Neural cell (in vitro differentiated cells): ENCODE measurements around the gene ABHD4. TPM values are rescaled to one million over a fixed set of nuclear protein-coding genes. Genes with fewer than 3 reads are reported as not detected.

Experiments used
- H2AFZ ChIP-seq: fragments of 200-600, 300-800 bp; sonication (generic), shearing (Covaris generic); 2 replicates; pipeline ENCODE4 v1.6.0; 2014; ENCODE audit warnings: low read depth, mild to moderate bottlenecking, antibody characterized with exemption, low read length, moderate library complexity
- H3F3A ChIP-seq: fragments of 200-600 bp; shearing (Covaris generic); 2 replicates; pipeline ENCODE4 v1.6.1; 2016; ENCODE audit warnings: mild to moderate bottlenecking, moderate library complexity, mixed read lengths, antibody characterized with exemption, low read length; ENCODE audit not compliant: insufficient read depth, poor library complexity, severe bottlenecking
- H3K27ac ChIP-seq: fragments of 200-600, 300-800 bp; sonication (generic), shearing (Covaris generic); 2 replicates; pipeline ENCODE4 v1.5.1; 2014; ENCODE audit warnings: mild to moderate bottlenecking, low read length, moderate library complexity
- H3K27me3 ChIP-seq: fragments of 300-800, 200-600 bp; sonication (generic), shearing (Covaris generic); 2 replicates; pipeline ENCODE4 v1.6.0; 2014; ENCODE audit warnings: mild to moderate bottlenecking, low read depth, low read length, moderate library complexity; ENCODE audit not compliant: insufficient read depth
- H3K36me3 ChIP-seq: fragments of 300-800, 200-600 bp; sonication (generic), shearing (Covaris generic); 2 replicates; pipeline ENCODE4 v1.5.1; 2014; ENCODE audit warnings: mild to moderate bottlenecking, antibody characterized with exemption, low read length, moderate library complexity; ENCODE audit not compliant: insufficient read depth
- H3K4me2 ChIP-seq: fragments of 300-800, 200-600 bp; sonication (generic), shearing (Covaris generic); 2 replicates; pipeline ENCODE4 v1.6.0; 2014; ENCODE audit warnings: mild to moderate bottlenecking, low read length
- H3K4me3 ChIP-seq: fragments of 300-800, 200-600 bp; sonication (generic), shearing (Covaris generic); 2 replicates; pipeline ENCODE4 v1.5.1; 2014; ENCODE audit warnings: mild to moderate bottlenecking, low read length, moderate library complexity
- H3K79me2 ChIP-seq: fragments of 200-600 bp; shearing (Covaris generic); replicated peaks from 2 replicates; pipeline ENCODE4 v1.6.0; 2014; ENCODE audit warnings: mild to moderate bottlenecking, low read length, moderate library complexity; ENCODE audit not compliant: insufficient read depth
- H3K9ac ChIP-seq: fragments of 300-800, 200-600 bp; sonication (generic), shearing (Covaris generic); 2 replicates; pipeline ENCODE4 v1.6.1; 2016; ENCODE audit warnings: mild to moderate bottlenecking, low read length, mixed read lengths
- H3K9me2 ChIP-seq: fragments of 200-600 bp; shearing (Covaris generic); 2 replicates; pipeline ENCODE4 v1.6.1; 2016; ENCODE audit warnings: mild to moderate bottlenecking, low read length, mixed read lengths; ENCODE audit not compliant: insufficient read depth
- H3K9me3 ChIP-seq: fragments of 200-600, 300-800 bp; sonication (generic), shearing (Covaris generic); 2 replicates; pipeline ENCODE4 v1.6.1; 2016; ENCODE audit warnings: mild to moderate bottlenecking, mixed run types, low read length, moderate library complexity, mixed read lengths
- H4K20me1 ChIP-seq: fragments of 200-600 bp; shearing (Covaris generic); 2 replicates; pipeline ENCODE4 v1.6.1; 2016; ENCODE audit warnings: mild to moderate bottlenecking, mixed run types; ENCODE audit not compliant: insufficient read depth
- EP300 ChIP-seq: fragments of 450-650 bp; conservative IDR thresholded peaks from 2 replicates; pipeline ENCODE4 v1.6.1; 2014; ENCODE audit warnings: antibody characterized with exemption, mild to moderate bottlenecking, moderate library complexity; ENCODE audit not compliant: poor library complexity, severe bottlenecking
- EZH2 ChIP-seq: fragments of 200-600, 300-800 bp; shearing (Covaris generic), sonication (generic); IDR thresholded peaks from 2 replicates; pipeline ENCODE4 v1.6.1; 2014; ENCODE audit warnings: antibody characterized with exemption, low read length, borderline replicate concordance, mild to moderate bottlenecking; ENCODE audit not compliant: insufficient read depth, poor library complexity, severe bottlenecking
- MXI1 ChIP-seq: fragments of 450-650 bp; conservative IDR thresholded peaks from 2 replicates; pipeline ENCODE4 v1.6.1; 2014; ENCODE audit warnings: antibody characterized with exemption, mild to moderate bottlenecking; ENCODE audit not compliant: poor library complexity, severe bottlenecking
- POLR2AphosphoS5 ChIP-seq: IDR thresholded peaks from 2 replicates; pipeline ENCODE4 v1.6.1; 2012
- RAD21 ChIP-seq: fragments of 450-650 bp; conservative IDR thresholded peaks from 2 replicates; pipeline ENCODE4 v1.6.1; 2014; ENCODE audit warnings: antibody characterized with exemption, mild to moderate bottlenecking, moderate library complexity
- SMC3 ChIP-seq: fragments of 450-650 bp; conservative IDR thresholded peaks from 2 replicates; pipeline ENCODE4 v1.6.1; 2014; ENCODE audit warnings: antibody characterized with exemption, mild to moderate bottlenecking, moderate library complexity; ENCODE audit not compliant: poor library complexity
- TAF1 ChIP-seq: IDR thresholded peaks from 2 replicates; pipeline ENCODE4 v1.6.1; 2012; ENCODE audit warnings: low read depth
- polyA plus RNA-seq: library from polyadenylated mRNA; depleted of rRNA; stranded (reverse); fragments of >200 nt; gene quantifications from 2 replicates; pipeline ENCODE4 v1.2.3, GENCODE V29; 2014
- TF ChIP-seq, protein P1 (sequence below): IDR thresholded peaks from 2 replicates; pipeline ENCODE4 v1.6.1; 2012; ENCODE audit warnings: borderline replicate concordance
- TF ChIP-seq, protein P2 (sequence below): fragments of 450-650 bp; IDR thresholded peaks from 2 replicates; pipeline ENCODE4 v1.5.1; 2014; ENCODE audit warnings: antibody characterized with exemption, mild to moderate bottlenecking, moderate library complexity; ENCODE audit not compliant: poor library complexity, severe bottlenecking

ABHD4 gene
- polyA plus RNA-seq, 1 donor from 2014 or later, result 2.6 TPM

DNA sequence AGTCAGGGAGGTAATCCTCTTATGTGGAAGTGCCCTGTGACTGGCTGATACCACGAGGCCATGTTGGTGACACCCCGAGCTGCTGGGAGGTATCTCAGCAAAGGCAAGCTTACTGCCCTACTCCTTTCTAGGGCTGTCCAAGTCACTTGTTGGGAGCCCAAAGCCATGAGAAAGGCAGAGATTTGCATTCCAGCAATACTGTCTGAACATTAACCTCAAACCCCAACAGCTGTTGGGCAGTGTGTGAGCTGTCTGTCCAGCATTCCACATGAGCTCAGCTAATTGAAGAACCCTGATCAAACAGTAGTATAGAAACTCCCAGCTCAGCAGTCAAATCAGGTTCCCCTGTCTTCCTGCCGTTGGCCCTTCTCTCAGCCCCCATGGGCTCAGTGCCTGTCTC, 9.2 kb downstream of the ABHD4 start:
- H3K27me3 ChIP-seq, result no peaks in the 10 kb centered on the region
- no peaks in the 10 kb centered on the region for H3K79me2 ChIP-seq
- no peaks in the 10 kb centered on the region for H3K9me2 ChIP-seq
- no peak overlapping the region for H3K9ac ChIP-seq
- H3K36me3 ChIP-seq, result peaks cover 2% of the 10 kb centered on the region
- H2AFZ ChIP-seq, result no peak overlapping the region
- H3K4me2 ChIP-seq, result no peak overlapping the region
- no peak overlapping the region for H3K27ac ChIP-seq
- TF ChIP-seq POLR2AphosphoS5, result no peak
- TF ChIP-seq TAF1, result no peak
- no peak for TF ChIP-seq RAD21
- no peak for TF ChIP-seq EZH2
- TF ChIP-seq, protein P1, sequence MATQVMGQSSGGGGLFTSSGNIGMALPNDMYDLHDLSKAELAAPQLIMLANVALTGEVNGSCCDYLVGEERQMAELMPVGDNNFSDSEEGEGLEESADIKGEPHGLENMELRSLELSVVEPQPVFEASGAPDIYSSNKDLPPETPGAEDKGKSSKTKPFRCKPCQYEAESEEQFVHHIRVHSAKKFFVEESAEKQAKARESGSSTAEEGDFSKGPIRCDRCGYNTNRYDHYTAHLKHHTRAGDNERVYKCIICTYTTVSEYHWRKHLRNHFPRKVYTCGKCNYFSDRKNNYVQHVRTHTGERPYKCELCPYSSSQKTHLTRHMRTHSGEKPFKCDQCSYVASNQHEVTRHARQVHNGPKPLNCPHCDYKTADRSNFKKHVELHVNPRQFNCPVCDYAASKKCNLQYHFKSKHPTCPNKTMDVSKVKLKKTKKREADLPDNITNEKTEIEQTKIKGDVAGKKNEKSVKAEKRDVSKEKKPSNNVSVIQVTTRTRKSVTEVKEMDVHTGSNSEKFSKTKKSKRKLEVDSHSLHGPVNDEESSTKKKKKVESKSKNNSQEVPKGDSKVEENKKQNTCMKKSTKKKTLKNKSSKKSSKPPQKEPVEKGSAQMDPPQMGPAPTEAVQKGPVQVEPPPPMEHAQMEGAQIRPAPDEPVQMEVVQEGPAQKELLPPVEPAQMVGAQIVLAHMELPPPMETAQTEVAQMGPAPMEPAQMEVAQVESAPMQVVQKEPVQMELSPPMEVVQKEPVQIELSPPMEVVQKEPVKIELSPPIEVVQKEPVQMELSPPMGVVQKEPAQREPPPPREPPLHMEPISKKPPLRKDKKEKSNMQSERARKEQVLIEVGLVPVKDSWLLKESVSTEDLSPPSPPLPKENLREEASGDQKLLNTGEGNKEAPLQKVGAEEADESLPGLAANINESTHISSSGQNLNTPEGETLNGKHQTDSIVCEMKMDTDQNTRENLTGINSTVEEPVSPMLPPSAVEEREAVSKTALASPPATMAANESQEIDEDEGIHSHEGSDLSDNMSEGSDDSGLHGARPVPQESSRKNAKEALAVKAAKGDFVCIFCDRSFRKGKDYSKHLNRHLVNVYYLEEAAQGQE, result no peak
- TF ChIP-seq SMC3, result no peak
- no peak for TF ChIP-seq MXI1
- TF ChIP-seq EP300, result no peak
- TF ChIP-seq, protein P2, sequence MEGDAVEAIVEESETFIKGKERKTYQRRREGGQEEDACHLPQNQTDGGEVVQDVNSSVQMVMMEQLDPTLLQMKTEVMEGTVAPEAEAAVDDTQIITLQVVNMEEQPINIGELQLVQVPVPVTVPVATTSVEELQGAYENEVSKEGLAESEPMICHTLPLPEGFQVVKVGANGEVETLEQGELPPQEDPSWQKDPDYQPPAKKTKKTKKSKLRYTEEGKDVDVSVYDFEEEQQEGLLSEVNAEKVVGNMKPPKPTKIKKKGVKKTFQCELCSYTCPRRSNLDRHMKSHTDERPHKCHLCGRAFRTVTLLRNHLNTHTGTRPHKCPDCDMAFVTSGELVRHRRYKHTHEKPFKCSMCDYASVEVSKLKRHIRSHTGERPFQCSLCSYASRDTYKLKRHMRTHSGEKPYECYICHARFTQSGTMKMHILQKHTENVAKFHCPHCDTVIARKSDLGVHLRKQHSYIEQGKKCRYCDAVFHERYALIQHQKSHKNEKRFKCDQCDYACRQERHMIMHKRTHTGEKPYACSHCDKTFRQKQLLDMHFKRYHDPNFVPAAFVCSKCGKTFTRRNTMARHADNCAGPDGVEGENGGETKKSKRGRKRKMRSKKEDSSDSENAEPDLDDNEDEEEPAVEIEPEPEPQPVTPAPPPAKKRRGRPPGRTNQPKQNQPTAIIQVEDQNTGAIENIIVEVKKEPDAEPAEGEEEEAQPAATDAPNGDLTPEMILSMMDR, result no peak
- no peaks in the 10 kb centered on the region for H4K20me1 ChIP-seq
- no peak overlapping the region for H3K4me3 ChIP-seq
- H3F3A ChIP-seq, result no peaks in the 10 kb centered on the region
- H3K9me3 ChIP-seq, result no peaks in the 10 kb centered on the region

DNA sequence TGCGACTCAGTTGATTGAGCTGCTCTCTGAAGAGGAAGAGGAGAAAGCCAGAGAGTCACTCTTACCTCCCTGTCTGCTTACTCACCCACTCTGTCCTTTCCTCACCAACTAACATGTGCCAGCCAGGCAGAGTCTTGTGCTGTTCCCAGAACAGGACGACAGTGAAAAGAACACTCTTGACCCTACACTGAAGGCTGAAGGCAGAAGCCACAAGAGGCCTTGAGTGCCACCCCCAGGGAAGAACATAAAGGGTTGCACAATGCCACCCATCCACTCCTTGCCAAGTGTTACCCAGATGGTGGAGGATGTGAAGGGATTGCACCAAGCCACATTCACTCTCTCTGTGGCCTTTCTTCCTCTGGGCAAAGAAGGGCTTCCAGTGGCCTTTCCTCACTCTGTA, 12.8 kb downstream of the ABHD4 start:
- Histone ChIP-seq H4K20me1 (no peaks in the 10 kb centered on the region), H3K4me3 (no peak overlapping the region), H3K27ac (no peak overlapping the region), H3K27me3 (no peaks in the 10 kb centered on the region), H3F3A (no peaks in the 10 kb centered on the region), H3K9me2 (no peaks in the 10 kb centered on the region), H3K79me2 (no peaks in the 10 kb centered on the region), H3K36me3 (no peaks in the 10 kb centered on the region), H2AFZ (no peak overlapping the region), H3K9ac (no peak overlapping the region), H3K4me2 (no peak overlapping the region), H3K9me3 (no peaks in the 10 kb centered on the region)
- TF ChIP-seq EZH2, result no peak
- TF ChIP-seq TAF1, result no peak
- TF ChIP-seq RAD21, result no peak
- TF ChIP-seq, protein P1, result no peak
- no peak for TF ChIP-seq SMC3
- TF ChIP-seq MXI1, result no peak
- TF ChIP-seq EP300, result no peak
- TF ChIP-seq, protein P2, result no peak
